ENCODE measurements around the gene MYL4.
"Not testable (repeated sequence)": the region's sequence is repeated elsewhere in the genome, so short reads cannot be mapped to it uniquely, and the experiment has no call there.

MYL4 gene

GRCh38 chr17:47221154-47221553, 12.0 kb downstream of the MYL4 start:
- no peak for DNase-seq (ENCODE audit: low read depth)

GRCh38 chr17:47222047-47222446, 12.9 kb downstream of the MYL4 start:
- DNase-seq (ENCODE audit: low read depth) = no peak

- DNase-seq (ENCODE audit: low read depth) = no peak
Observed at GRCh38 chr17:47223007-47223406, 13.9 kb downstream of the MYL4 start.

- no peak for DNase-seq (ENCODE audit: low read depth)
Observed at GRCh38 chr17:47223460-47223859, 14.3 kb downstream of the MYL4 start.

- not testable (repeated sequence) for DNase-seq (ENCODE audit: low read depth)
Observed at GRCh38 chr17:47224077-47224476, 14.9 kb downstream of the MYL4 start.

- no peak for DNase-seq (ENCODE audit: low read depth)
Observed at GRCh38 chr17:47224966-47225365, 15.8 kb downstream of the MYL4 start.

GRCh38 chr17:47225436-47225858, 16.3 kb downstream of the MYL4 start:
- peak; percentile 77 for DNase-seq (ENCODE audit: low read depth)

GRCh38 chr17:47225911-47226688, 17.0 kb downstream of the MYL4 start:
- DNase-seq (ENCODE audit: low read depth) = no peak

- DNase-seq (ENCODE audit: low read depth) = no peak
Observed at GRCh38 chr17:47227862-47228261, 18.7 kb downstream of the MYL4 start.

- DNase-seq (ENCODE audit: low read depth) = peak; percentile 91
Observed at GRCh38 chr17:47229535-47230443, 20.6 kb downstream of the MYL4 start.

GRCh38 chr17:47230864-47231263, 21.7 kb downstream of the MYL4 start:
- no peak for DNase-seq (ENCODE audit: low read depth)

GRCh38 chr17:47231334-47231733, 22.2 kb downstream of the MYL4 start:
- DNase-seq (ENCODE audit: low read depth) = no peak

- no peak for DNase-seq (ENCODE audit: low read depth)
Observed at GRCh38 chr17:47231866-47232265, 22.7 kb downstream of the MYL4 start.

- DNase-seq (ENCODE audit: low read depth) = no peak
Observed at GRCh38 chr17:47232465-47232864, 23.3 kb downstream of the MYL4 start.

- no peak for DNase-seq (ENCODE audit: low read depth)
Observed at GRCh38 chr17:47235506-47235905, 26.4 kb downstream of the MYL4 start.

- no peak for DNase-seq (ENCODE audit: low read depth)
Observed at GRCh38 chr17:47235923-47236322, 26.8 kb downstream of the MYL4 start.

- DNase-seq (ENCODE audit: low read depth) = no peak
Observed at GRCh38 chr17:47237841-47238240, 28.7 kb downstream of the MYL4 start.

- DNase-seq (ENCODE audit: low read depth) = no peak
Observed at GRCh38 chr17:47238321-47239010, 29.3 kb downstream of the MYL4 start.

- DNase-seq (ENCODE audit: low read depth) = no peak
Observed at GRCh38 chr17:47239619-47239966, 30.4 kb downstream of the MYL4 start.

- DNase-seq (ENCODE audit: low read depth) = peak; percentile 76
Observed at GRCh38 chr17:47239967-47240651, 31.0 kb downstream of the MYL4 start.

GRCh38 chr17:47240806-47241205, 31.7 kb downstream of the MYL4 start:
- no peak for DNase-seq (ENCODE audit: low read depth)

- DNase-seq (ENCODE audit: low read depth) = no peak
Observed at GRCh38 chr17:47242648-47243047, 33.5 kb downstream of the MYL4 start.
